H1 (cell line): ENCODE measurements around the gene PIGS.

Experiments used
- EZH2 ChIP-seq: fragments of 200-600 bp; sonication (generic); IDR thresholded peaks from 2 replicates; pipeline ENCODE4 v1.7.1; 2012; ENCODE audit warnings: low read depth, mild to moderate bottlenecking, moderate library complexity, low read length, inconsistent platforms; ENCODE audit not compliant: severe bottlenecking
- SUZ12 ChIP-seq: fragments of 200-600 bp; sonication (generic); IDR thresholded peaks from 2 replicates; pipeline ENCODE4 v1.6.1; 2012; ENCODE audit warnings: mild to moderate bottlenecking, inconsistent platforms, low read length, moderate library complexity, mixed read lengths
- TF ChIP-seq, protein P1 (sequence below), 3 experiments: IDR thresholded peaks; 1 replicate in 2 of 3; 2 replicates in 1 of 3; pipeline versions ENCODE4 v1.5.1 to v1.6.1; 2011; ENCODE audit warnings: low read length in 3 of 3, mild to moderate bottlenecking in 3 of 3, inconsistent platforms in 2 of 3, low read depth in 1 of 3, moderate library complexity in 1 of 3; ENCODE audit not compliant: insufficient read depth in 1 of 3; ENCODE audit errors: control extremely low read depth in 1 of 3

DNA sequence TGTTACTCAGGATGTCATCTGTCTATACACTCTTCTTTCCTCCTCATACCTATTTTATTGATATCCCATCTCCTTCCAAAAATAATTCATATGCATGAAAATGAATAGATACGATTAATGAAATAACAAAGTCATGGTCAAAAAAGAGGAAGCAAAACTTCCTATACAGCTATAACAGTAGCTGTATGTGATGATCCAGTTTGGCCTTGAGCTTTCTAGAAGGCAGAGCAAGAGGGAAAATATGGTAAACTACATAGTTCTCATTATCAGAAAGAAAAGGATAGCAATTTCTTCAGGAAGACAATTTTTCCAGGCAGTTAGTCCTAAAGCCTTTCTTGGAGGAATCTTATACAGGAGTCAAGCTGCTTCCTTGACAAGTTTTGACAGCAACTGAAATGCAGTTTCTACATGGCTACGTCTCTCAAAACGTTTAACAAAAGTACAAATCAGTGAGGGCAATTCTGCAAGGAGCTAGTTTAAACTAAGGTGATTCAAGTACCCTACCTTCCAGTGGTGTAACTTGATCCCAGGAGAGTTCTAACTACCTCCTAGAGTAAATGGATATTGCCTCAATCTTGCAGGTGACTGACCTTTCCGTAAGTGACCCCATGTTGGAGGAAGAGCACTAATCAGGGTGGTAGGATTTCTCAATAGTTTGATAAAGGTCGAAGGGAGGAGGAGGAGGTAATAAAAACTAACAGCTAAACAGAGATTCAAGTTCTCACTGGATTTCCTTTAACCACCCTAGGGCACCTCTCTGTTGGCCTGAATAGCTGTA lies 26.5 kb upstream of the PIGS start:
- TF ChIP-seq EZH2 (no peak), SUZ12 (no peak)
- TF ChIP-seq, protein P1, sequence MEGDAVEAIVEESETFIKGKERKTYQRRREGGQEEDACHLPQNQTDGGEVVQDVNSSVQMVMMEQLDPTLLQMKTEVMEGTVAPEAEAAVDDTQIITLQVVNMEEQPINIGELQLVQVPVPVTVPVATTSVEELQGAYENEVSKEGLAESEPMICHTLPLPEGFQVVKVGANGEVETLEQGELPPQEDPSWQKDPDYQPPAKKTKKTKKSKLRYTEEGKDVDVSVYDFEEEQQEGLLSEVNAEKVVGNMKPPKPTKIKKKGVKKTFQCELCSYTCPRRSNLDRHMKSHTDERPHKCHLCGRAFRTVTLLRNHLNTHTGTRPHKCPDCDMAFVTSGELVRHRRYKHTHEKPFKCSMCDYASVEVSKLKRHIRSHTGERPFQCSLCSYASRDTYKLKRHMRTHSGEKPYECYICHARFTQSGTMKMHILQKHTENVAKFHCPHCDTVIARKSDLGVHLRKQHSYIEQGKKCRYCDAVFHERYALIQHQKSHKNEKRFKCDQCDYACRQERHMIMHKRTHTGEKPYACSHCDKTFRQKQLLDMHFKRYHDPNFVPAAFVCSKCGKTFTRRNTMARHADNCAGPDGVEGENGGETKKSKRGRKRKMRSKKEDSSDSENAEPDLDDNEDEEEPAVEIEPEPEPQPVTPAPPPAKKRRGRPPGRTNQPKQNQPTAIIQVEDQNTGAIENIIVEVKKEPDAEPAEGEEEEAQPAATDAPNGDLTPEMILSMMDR (IDR thresholded peaks at IDR 0.05; ENCODE audit: control extremely low read depth in 1 of 3, insufficient read depth in 1 of 3, low read depth in 1 of 3, low read length in 3 of 3): no peak
